Right lobe of liver (tissue), 4 donors: Measurements from ENCODE around the gene CMPK1.

ENCODE experiments used
- POLR2A ChIP-seq: fragments of 450-650 bp; IDR thresholded peaks from one replicate; pipeline ENCODE4 v1.6.1; 2017; ENCODE audit warnings: antibody characterized with exemption, mild to moderate bottlenecking
- TF ChIP-seq, protein P1 (sequence below), 4 donors: fragments of 200-600 bp in 3 of 4; fragments of 450-650 bp in 1 of 4; IDR thresholded peaks; one replicate each; pipeline versions ENCODE4 v1.5.1 to v1.8.0; 2016 to 2022; ENCODE audit warnings: antibody characterized with exemption in 4 of 4, mild to moderate bottlenecking in 2 of 4
- donor health status: DM: no; HTN: no; CAD: no.
- donor health status: DM: no; HTN: no; CAD: no.
- donor health status: DM: no; HTN: yes; CAD: no.

DNA sequence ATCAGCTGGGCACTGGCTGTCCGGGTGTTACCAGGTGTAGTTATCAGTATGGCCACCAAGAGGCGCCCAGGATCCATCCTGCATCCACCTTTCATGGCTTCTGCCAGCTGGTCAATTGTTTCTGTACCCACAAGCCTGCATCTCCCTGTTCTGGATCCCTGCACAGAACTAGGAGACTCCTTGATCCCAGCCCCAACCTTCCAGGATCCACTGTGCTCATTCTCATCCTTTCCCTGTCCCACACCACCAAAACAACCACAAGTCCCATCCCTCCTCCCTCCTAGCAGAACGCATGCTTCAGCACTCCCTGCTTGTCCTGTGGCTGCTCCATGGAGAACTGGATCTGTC, 55.3 kb downstream of the CMPK1 start:
- TF ChIP-seq, protein P1, sequence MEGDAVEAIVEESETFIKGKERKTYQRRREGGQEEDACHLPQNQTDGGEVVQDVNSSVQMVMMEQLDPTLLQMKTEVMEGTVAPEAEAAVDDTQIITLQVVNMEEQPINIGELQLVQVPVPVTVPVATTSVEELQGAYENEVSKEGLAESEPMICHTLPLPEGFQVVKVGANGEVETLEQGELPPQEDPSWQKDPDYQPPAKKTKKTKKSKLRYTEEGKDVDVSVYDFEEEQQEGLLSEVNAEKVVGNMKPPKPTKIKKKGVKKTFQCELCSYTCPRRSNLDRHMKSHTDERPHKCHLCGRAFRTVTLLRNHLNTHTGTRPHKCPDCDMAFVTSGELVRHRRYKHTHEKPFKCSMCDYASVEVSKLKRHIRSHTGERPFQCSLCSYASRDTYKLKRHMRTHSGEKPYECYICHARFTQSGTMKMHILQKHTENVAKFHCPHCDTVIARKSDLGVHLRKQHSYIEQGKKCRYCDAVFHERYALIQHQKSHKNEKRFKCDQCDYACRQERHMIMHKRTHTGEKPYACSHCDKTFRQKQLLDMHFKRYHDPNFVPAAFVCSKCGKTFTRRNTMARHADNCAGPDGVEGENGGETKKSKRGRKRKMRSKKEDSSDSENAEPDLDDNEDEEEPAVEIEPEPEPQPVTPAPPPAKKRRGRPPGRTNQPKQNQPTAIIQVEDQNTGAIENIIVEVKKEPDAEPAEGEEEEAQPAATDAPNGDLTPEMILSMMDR (IDR thresholded peaks at IDR 0.05), result peak; percentile 69 to 79 (median 70)
- TF ChIP-seq POLR2A, result no peak
